Activated CD4-positive, alpha-beta T cell treated with anti-CD3 and anti-CD28 coated beads, Interleukin-2, amount 10 ng/mL, durations not matched to agents 7 days and 5 days (primary cell): ENCODE measurements around the gene GK2. TPM values are rescaled to one million over a fixed set of nuclear protein-coding genes. Genes with fewer than 3 reads are reported as not detected.

Experiments
- CTCF ChIA-PET: fragments of 350-600 bp; sonication (Branson Sonifier 250); formaldehyde crosslinking; loops from one replicate; lab custom pipeline; 2021; ENCODE audit warnings: antibody characterized with exemption; lab: Charles Lee
- POLR2A ChIA-PET: fragments of 350-600 bp; sonication (Branson Sonifier 250); formaldehyde crosslinking; loops from one replicate; lab custom pipeline; 2021; ENCODE audit warnings: antibody characterized with exemption; lab: Charles Lee
- DNase-seq: peaks from one replicate; pipeline ENCODE4 v3.0.0-alpha.2; 2020
- H3K27ac Mint-ChIP-seq: one replicate; pipeline ENCODE4 v1.8.0; 2021; ENCODE audit warnings: mild to moderate bottlenecking, moderate library complexity, mixed read lengths
- H3K27me3 Mint-ChIP-seq: one replicate; pipeline ENCODE4 v1.8.0; 2021; ENCODE audit warnings: mixed read lengths
- H3K36me3 Mint-ChIP-seq: one replicate; pipeline ENCODE4 v1.8.0; 2021; ENCODE audit warnings: low read depth, mixed read lengths
- H3K4me1 Mint-ChIP-seq: one replicate; pipeline ENCODE4 v1.8.0; 2021; ENCODE audit warnings: mixed read lengths
- H3K4me3 Mint-ChIP-seq: one replicate; pipeline ENCODE4 v1.8.0; 2021; ENCODE audit warnings: mild to moderate bottlenecking, moderate library complexity, mixed read lengths
- H3K9me3 Mint-ChIP-seq: one replicate; pipeline ENCODE4 v1.8.0; 2021; ENCODE audit warnings: mixed read lengths
- total RNA-seq, 2 experiments: library from RNA; stranded (reverse); gene quantifications; one replicate each; pipeline ENCODE4 v1.2.3, GENCODE V29; 2021

GK2 gene
- total RNA-seq, result not detected

GRCh38 chr4:79408063-79408462 lies at the start of gene GK2:
Gene GK2 (minus strand): TSS chr4:79408228. CDS start chr4:79408200, 28 bp downstream.
- no peak for DNase-seq
- no peaks in the 10 kb centered on the region for H3K4me1 Mint-ChIP-seq
- H3K4me3 Mint-ChIP-seq, result no peak within 1 kb of the TSS
- ChIA-PET CTCF (no interaction called here), POLR2A (no interaction called here)
- no peaks in the 10 kb centered on the region for H3K36me3 Mint-ChIP-seq
- H3K9me3 Mint-ChIP-seq, result no peaks in the 10 kb centered on the region
- H3K27ac Mint-ChIP-seq, result no peak within 1 kb of the TSS
- H3K27me3 Mint-ChIP-seq, result no peaks in the 10 kb centered on the region

DNA sequence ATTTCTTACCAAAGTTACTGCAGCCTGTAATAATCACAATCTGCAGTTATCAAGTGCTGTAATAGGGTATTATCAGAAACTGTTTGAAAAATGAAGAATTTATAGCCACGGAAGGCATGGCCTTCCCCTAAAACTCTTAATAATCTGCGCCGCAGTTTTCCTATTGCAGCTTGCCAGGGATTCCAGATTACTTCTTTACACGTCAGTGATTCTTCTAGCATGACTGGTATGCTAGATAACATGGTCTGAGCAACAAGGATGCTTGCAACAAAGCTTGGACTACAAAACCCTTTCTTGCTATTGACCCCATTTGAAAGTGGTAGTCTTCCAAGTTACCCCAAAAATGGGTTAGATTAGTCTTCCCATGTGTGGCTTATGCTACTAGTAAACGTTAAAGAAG lies 47.2 kb upstream of the GK2 start:
- H3K4me1 Mint-ChIP-seq, result no peaks in the 10 kb centered on the region
- DNase-seq, result no peak
- no peaks in the 10 kb centered on the region for H3K9me3 Mint-ChIP-seq
- POLR2A ChIA-PET, result no interaction called here
- no peaks in the 10 kb centered on the region for H3K36me3 Mint-ChIP-seq
- CTCF ChIA-PET, result no interaction called here
- no peak overlapping the region for H3K27ac Mint-ChIP-seq
- no peak overlapping the region for H3K4me3 Mint-ChIP-seq
- no peaks in the 10 kb centered on the region for H3K27me3 Mint-ChIP-seq

DNA sequence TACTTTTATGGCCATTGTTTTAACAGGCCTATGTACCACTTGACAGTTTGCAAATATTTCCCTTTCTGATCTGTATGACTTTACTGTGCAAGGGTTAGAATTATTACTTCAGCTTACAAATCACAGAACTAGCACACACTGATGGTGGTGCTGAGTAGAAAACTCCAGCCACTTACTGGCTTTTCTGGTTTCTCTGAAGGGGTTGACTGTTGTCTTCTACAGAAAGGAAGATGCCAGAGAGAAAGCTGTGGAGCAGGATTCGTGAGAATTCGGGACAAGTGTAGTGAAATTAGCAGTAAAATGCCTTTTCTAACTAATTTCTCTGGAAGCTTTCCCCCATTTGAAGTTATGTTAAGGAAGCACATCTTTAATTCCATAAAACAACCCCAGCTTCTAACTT lies 46.6 kb upstream of the GK2 start:
- Mint-ChIP-seq H3K27ac (no peak overlapping the region), H3K27me3 (no peaks in the 10 kb centered on the region), H3K9me3 (no peaks in the 10 kb centered on the region), H3K4me1 (no peaks in the 10 kb centered on the region), H3K36me3 (no peaks in the 10 kb centered on the region), H3K4me3 (no peak overlapping the region)
- ChIA-PET POLR2A (no interaction called here), CTCF (no interaction called here)
- DNase-seq, result no peak

GRCh38 chr4:79450053-79450452 lies 42.0 kb upstream of the GK2 start:
- CTCF ChIA-PET, result no interaction called here
- Mint-ChIP-seq H3K4me3 (no peak overlapping the region), H3K27ac (no peak overlapping the region), H3K36me3 (no peaks in the 10 kb centered on the region), H3K27me3 (no peaks in the 10 kb centered on the region), H3K4me1 (no peaks in the 10 kb centered on the region), H3K9me3 (no peaks in the 10 kb centered on the region)
- DNase-seq, result no peak
- POLR2A ChIA-PET, result interaction anchor here (0.5 kb wide), 1 partner anchor 39 kb away, joined by 3 read pairs; no protein-coding TSS in a partner anchor

DNA sequence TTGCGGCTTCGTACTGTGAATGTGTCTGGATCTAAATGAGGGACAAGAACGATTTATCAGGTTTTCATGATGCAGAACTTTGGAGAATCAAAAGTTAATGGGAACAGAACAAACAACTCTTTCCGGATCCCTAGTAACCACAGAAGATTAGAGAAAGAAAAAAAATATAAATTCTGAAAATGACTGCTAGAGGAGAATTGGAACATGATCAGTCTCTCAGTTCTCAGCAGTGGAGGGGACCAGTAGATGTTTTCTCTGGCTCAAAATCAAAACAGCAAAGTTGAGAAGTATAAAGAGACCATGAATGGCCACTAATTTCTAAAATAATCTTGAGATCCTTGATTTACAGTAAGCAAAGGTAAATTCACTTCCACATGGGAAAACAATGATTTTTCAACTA lies 38.1 kb upstream of the GK2 start:
- no peak overlapping the region for H3K4me3 Mint-ChIP-seq
- DNase-seq, result no peak
- H3K4me1 Mint-ChIP-seq, result no peaks in the 10 kb centered on the region
- no peaks in the 10 kb centered on the region for H3K27me3 Mint-ChIP-seq
- ChIA-PET POLR2A (no interaction called here), CTCF (no interaction called here)
- H3K36me3 Mint-ChIP-seq, result no peaks in the 10 kb centered on the region
- no peaks in the 10 kb centered on the region for H3K9me3 Mint-ChIP-seq
- no peak overlapping the region for H3K27ac Mint-ChIP-seq

GRCh38 chr4:79445371-79445781 lies 37.3 kb upstream of the GK2 start:
- no peak overlapping the region for H3K27ac Mint-ChIP-seq
- H3K9me3 Mint-ChIP-seq, result no peaks in the 10 kb centered on the region
- H3K36me3 Mint-ChIP-seq, result no peaks in the 10 kb centered on the region
- ChIA-PET CTCF (no interaction called here), POLR2A (no interaction called here)
- H3K4me1 Mint-ChIP-seq, result no peaks in the 10 kb centered on the region
- DNase-seq, result no peak
- H3K27me3 Mint-ChIP-seq, result no peaks in the 10 kb centered on the region
- H3K4me3 Mint-ChIP-seq, result no peak overlapping the region

- no peak overlapping the region for H3K4me3 Mint-ChIP-seq
- DNase-seq, result no peak
- ChIA-PET POLR2A (no interaction called here), CTCF (no interaction called here)
- H3K27me3 Mint-ChIP-seq, result no peaks in the 10 kb centered on the region
- no peak overlapping the region for H3K27ac Mint-ChIP-seq
- H3K9me3 Mint-ChIP-seq, result no peaks in the 10 kb centered on the region
- no peaks in the 10 kb centered on the region for H3K4me1 Mint-ChIP-seq
- H3K36me3 Mint-ChIP-seq, result no peaks in the 10 kb centered on the region
These were observed 34.4 kb upstream of the GK2 start for GRCh38 chr4:79442422-79442821.

DNA sequence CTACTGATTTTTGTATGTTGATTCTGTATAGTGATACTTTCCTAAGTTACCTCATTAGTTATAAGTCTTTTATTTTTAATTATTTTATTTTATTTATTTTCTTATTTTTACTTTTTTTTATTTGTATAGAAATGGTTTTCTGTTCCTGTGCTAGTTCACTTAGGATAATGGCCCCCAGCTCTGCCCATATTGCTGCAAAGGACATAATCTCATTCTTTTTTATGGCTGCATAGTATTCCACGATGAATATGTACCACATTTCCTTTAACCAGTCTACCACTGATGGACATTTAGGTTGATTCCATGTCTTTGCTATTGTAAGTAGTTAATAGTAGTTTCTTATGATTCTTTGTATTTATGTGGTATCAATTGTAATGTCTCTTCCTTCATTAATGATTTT lies 31.5 kb upstream of the GK2 start:
- POLR2A ChIA-PET, result no interaction called here
- Mint-ChIP-seq H3K4me3 (no peak overlapping the region), H3K9me3 (no peaks in the 10 kb centered on the region), H3K27me3 (no peaks in the 10 kb centered on the region), H3K4me1 (no peaks in the 10 kb centered on the region), H3K27ac (no peak overlapping the region), H3K36me3 (no peaks in the 10 kb centered on the region)
- DNase-seq, result no peak
- CTCF ChIA-PET, result no interaction called here

GRCh38 chr4:79431839-79432238 lies 23.8 kb upstream of the GK2 start:
- no peak for DNase-seq
- no peaks in the 10 kb centered on the region for H3K9me3 Mint-ChIP-seq
- CTCF ChIA-PET, result no interaction called here
- POLR2A ChIA-PET, result no interaction called here
- no peaks in the 10 kb centered on the region for H3K36me3 Mint-ChIP-seq
- no peak overlapping the region for H3K27ac Mint-ChIP-seq
- H3K27me3 Mint-ChIP-seq, result no peaks in the 10 kb centered on the region
- no peak overlapping the region for H3K4me3 Mint-ChIP-seq
- no peaks in the 10 kb centered on the region for H3K4me1 Mint-ChIP-seq

DNA sequence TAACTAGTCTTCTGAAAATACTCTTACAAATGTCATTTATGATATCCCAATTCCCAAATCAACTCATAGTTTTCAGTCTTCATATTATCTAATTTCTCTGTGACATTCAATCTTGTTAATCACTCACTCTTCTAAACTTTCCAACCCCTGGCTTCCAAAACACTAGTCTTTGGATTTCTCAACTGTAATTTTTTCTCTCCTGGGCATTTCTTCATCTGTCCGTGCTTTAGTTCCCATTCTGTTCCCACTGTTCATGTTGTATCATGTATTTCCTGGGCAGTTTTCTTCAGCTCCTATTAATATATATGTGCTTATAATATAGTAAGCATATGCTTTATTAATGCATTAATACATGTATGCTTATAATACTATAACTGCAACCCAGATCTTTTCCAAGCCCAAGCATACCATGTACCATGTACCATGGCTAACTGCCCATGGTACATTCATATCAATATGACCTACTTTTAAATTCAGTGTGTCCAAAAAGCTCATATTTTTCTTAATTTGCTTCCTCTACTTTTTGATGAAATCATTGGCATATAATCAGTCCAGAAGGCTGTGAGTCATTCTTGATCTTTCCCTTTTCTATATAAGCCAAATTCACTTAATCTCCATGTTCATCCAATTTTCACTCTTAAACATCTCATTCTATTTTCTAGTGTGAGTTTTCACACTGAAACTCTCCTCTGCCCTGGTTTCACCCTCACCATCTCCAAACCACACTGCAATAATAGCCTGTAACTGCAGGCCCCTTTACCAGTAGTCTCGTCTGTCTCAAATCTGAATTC lies 21.3 kb upstream of the GK2 start:
- Mint-ChIP-seq H3K36me3 (no peaks in the 10 kb centered on the region), H3K9me3 (no peaks in the 10 kb centered on the region), H3K27ac (no peak overlapping the region), H3K27me3 (no peaks in the 10 kb centered on the region), H3K4me3 (no peak overlapping the region), H3K4me1 (no peaks in the 10 kb centered on the region)
- ChIA-PET CTCF (no interaction called here), POLR2A (no interaction called here)
- DNase-seq, result no peak

GRCh38 chr4:79426989-79427388 lies 19.0 kb upstream of the GK2 start:
- H3K4me3 Mint-ChIP-seq, result no peak overlapping the region
- CTCF ChIA-PET, result no interaction called here

GRCh38 chr4:79425586-79425985 lies 17.6 kb upstream of the GK2 start:
- ChIA-PET CTCF (no interaction called here), POLR2A (no interaction called here)
- Mint-ChIP-seq H3K4me1 (no peaks in the 10 kb centered on the region), H3K4me3 (no peak overlapping the region), H3K36me3 (no peaks in the 10 kb centered on the region), H3K27me3 (peaks cover 2% of the 10 kb centered on the region), H3K9me3 (peaks cover 5% of the 10 kb centered on the region), H3K27ac (no peak overlapping the region)
- no peak for DNase-seq

More at GRCh38 chr4:79426989-79427388, 19.0 kb upstream of the GK2 start:
- no peaks in the 10 kb centered on the region for H3K9me3 Mint-ChIP-seq
- H3K4me1 Mint-ChIP-seq, result no peaks in the 10 kb centered on the region
- DNase-seq, result no peak
- H3K36me3 Mint-ChIP-seq, result no peaks in the 10 kb centered on the region
- H3K27ac Mint-ChIP-seq, result no peak overlapping the region
- POLR2A ChIA-PET, result no interaction called here
- H3K27me3 Mint-ChIP-seq, result peaks cover 2% of the 10 kb centered on the region

GRCh38 chr4:79421483-79421882 lies 13.5 kb upstream of the GK2 start:
- peaks cover 2% of the 10 kb centered on the region for H3K27me3 Mint-ChIP-seq
- no peaks in the 10 kb centered on the region for H3K36me3 Mint-ChIP-seq
- H3K27ac Mint-ChIP-seq, result no peak overlapping the region
- H3K4me1 Mint-ChIP-seq, result no peaks in the 10 kb centered on the region
- H3K4me3 Mint-ChIP-seq, result no peak overlapping the region
- ChIA-PET CTCF (no interaction called here), POLR2A (no interaction called here)
- H3K9me3 Mint-ChIP-seq, result peaks cover 7% of the 10 kb centered on the region
- DNase-seq, result no peak

DNA sequence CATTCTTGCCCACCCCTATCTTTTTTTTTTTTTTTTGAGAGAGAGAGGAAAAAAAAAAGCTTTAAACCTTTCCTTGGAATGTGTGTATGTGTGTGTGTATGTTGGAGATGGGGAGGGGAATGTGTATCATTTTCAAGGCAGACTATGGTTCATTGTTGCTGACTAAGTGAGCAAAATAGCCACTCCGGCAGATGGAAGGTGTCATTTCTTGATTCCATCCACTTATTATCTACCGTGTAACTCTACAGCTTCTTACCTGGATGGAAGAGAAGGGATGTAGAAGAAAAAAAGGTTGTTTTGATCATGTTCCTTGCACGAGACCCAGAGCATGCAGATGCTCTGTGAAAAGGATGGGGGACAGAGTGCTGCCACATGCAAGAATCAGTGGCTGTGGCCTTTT lies 5.9 kb upstream of the GK2 start:
- no peaks in the 10 kb centered on the region for H3K36me3 Mint-ChIP-seq
- ChIA-PET POLR2A (no interaction called here), CTCF (no interaction called here)
- no peaks in the 10 kb centered on the region for H3K27me3 Mint-ChIP-seq
- H3K9me3 Mint-ChIP-seq, result no peaks in the 10 kb centered on the region
- H3K4me3 Mint-ChIP-seq, result no peak overlapping the region
- DNase-seq, result no peak
- H3K4me1 Mint-ChIP-seq, result no peaks in the 10 kb centered on the region
- no peak overlapping the region for H3K27ac Mint-ChIP-seq
